ENCODE measurements around the gene NMT1.

Gene NMT1

GRCh38 chr17:45104029-45104428 is 42.9 kb downstream of the NMT1 start:
- no peak for DNase-seq (ENCODE audit: low read depth in 3 of 3, low spot score in 1 of 3)

- no peak for DNase-seq (ENCODE audit: low read depth in 3 of 3, low spot score in 1 of 3)
These were observed 43.4 kb downstream of the NMT1 start for GRCh38 chr17:45104497-45104896.

- no peak for DNase-seq (ENCODE audit: low read depth in 3 of 3, low spot score in 1 of 3)
These were observed 43.9 kb downstream of the NMT1 start for GRCh38 chr17:45104907-45105624.

DNA sequence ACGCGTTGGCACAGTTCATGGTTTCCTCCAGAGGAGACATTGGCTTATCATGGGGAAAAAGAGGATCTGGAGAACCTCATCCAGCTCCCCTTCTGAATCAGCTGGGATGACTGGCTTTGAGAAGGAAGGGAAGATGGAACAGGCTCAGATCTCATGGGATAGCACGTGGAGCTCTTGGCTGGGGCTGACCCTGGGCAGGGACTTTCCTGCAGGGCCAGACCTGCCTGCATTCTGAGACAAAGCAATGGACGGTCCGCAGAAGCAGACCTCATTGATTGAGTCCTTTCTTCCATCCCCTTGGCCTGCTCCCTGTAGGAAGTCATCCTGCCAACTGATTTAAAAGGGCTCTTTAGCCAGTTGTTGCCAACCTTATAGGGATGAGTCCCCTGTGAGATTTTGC is 45.0 kb downstream of the NMT1 start:
- DNase-seq (ENCODE audit: low read depth in 3 of 3, low spot score in 1 of 3) = no peak

DNA sequence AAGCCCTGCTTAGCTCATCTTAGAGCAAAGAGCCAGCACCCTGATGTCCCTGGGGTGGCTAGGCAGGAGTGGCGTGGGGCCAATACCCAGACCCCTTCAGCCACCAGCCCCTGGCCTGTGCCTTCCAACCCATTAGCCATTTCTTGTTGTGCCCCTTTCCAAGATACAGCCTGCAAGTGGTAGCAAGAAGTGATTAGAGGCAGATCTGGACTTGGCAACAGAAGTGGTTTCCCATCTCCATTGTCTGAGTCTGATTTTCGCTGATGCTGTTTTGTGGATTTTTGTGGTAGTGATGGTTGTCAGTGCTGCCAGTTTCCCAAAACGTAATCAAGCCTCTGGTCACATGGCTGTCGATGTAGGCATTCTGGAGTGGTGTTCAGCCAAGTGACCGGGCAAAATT is 45.5 kb downstream of the NMT1 start:
- no peak for DNase-seq (ENCODE audit: low read depth in 3 of 3, low spot score in 1 of 3)

DNA sequence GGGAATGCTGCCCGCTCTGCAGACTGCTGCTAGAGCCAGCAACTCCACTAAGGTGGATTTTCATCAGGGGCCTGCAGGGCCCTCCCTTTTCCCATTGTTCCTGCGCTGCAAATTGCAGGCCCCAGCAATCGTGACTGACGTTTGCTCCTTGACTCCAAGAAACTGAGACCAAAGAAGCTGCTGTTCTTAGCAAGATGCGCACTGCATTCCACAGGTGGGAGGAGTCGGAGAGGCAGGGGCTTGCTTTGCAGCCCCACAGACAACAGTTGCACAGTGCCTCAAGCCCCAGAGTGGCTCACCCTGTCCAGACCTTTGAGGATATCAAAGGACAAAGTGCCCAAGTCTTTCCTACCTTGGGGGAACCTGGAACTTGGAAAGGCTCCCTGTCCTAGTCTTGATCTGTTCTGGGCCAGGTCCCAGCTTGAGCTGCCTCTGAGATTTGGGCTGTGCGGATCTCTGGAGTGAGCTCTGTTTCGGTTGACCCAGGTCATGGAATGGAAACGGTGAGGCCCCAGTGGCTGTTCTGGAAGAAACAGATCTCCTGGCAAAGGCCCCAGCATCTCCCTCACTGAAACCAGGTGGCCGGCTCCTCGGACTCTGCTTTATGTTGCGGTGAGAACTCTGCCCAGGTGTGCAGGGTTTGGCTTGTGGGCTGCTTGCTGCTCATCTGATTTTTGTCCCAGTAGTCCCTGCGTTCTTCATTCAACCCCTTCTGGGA is 46.3 kb downstream of the NMT1 start:
- DNase-seq (ENCODE audit: low read depth in 3 of 3, low spot score in 1 of 3) = no peak

- no peak for DNase-seq (ENCODE audit: low read depth in 3 of 3, low spot score in 1 of 3)
These were observed 46.9 kb downstream of the NMT1 start for GRCh38 chr17:45108051-45108450.

DNA sequence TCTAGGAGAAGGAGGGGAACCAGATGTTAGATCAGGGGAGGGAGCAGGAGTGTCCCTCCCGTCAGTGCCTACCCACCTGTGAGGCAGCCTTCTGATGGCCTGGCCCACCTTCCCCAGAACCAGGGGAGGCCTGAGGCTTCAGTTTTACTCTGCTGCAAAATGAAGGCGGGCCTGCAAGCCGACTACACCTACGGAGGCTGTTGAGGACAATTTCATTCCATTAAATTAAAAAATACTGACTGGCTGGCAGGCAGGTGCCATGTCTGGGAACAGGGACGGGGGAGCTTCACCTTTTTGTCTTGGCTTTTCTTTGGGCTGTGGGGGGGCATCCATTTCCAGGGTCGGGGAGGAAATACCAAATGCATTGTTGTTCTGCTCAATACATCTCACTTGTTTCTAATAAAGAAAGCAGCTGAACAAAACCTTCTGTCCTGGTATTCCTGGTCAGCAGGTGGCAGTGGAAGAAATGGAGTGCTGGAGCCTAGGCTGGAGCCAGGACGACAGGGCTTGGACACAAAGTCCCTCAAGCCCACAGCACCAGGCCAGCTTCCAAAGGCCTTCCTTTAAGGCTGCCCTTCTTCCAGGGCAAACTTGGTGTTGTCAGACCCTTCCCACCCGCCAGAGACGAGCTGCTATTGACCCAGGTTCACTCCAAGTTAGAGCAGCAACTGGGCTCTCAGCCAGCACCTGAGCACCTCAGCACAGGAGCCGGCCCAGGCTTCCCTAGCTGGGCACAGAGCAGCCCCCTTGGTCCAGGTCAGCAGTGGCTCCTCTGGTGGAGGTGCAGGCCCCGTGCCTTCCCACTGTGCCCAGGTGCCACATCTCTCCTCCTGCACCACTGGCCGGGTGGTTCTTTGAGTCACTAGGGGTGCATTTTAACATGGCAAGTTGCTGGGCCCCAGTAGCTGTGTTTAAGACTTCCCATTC is 47.7 kb downstream of the NMT1 start:
- no peak for DNase-seq (ENCODE audit: low read depth in 3 of 3, low spot score in 1 of 3)

- no peak for DNase-seq (ENCODE audit: low read depth in 3 of 3, low spot score in 1 of 3)
These were observed 49.8 kb downstream of the NMT1 start for GRCh38 chr17:45110676-45111611.

DNA sequence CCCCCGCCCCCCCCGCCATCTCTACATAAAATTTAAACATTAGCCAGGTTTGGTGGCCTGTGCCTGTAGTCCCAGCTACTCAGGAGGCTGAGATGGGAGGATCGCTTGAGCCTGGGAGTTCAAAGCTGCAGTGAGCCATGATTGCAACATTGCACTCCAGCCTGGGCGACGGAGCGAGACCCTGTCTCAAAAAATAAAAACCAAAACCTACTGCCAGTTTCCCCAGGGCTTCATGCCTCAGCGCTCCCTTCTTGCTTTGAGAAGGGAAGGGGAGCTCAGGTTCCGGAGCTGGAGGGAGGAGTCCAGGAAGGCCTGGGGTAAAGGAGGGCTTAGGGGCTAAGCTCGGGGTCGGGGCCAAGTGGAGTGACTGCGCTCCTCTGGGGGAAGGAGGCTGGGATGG is 50.7 kb downstream of the NMT1 start:
- no peak for DNase-seq (ENCODE audit: low read depth in 3 of 3, low spot score in 1 of 3)

- DNase-seq (ENCODE audit: low read depth in 3 of 3, low spot score in 1 of 3) = no peak
These were observed 51.7 kb downstream of the NMT1 start for GRCh38 chr17:45112559-45113423.

- DNase-seq (ENCODE audit: low read depth in 3 of 3, low spot score in 1 of 3) = no peak
These were observed 52.3 kb downstream of the NMT1 start for GRCh38 chr17:45113424-45113754.

DNA sequence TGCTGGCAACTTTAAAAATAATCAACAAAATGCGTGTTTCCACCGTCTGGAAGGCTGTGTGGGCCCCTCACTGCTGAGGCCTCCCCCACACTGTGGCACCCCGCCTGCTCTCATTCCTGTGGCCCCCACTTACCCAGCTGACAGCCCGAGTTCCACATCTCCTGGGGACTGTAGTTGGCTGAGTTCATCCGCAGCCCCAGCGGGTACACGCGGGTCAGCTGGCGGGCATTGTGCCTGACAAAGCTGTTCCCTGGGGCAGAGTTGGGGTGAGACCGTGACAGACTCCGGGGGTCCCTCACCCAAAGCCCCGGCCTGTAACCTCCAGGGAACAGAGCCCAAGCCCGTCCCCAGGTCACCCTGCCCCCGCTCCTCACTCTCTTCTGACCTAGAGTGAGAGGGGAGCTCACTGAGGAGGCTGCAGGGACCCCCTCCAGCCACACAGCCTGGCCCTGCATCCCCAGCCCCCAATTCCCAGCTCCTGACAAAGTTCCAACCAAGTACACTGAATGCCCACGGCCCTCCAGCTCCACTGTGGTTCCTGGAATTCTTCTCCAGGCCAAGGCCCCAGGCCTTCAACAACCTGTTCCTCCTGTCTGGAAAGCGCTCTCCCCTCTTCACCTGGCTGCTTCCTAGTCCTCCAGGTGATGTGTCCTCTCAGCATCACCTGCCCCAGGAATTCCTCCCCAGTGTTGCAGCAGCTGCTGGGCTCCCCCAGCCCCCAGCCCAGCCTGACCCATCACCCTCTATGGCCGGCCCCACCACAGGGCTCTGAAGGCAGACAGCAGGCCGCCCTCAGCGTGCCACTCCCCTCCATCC is 53.2 kb downstream of the NMT1 start:
- no peak for DNase-seq (ENCODE audit: low read depth in 3 of 3, low spot score in 1 of 3)

GRCh38 chr17:45115015-45115625 is 54.0 kb downstream of the NMT1 start:
- DNase-seq (ENCODE audit: low read depth in 3 of 3, low spot score in 1 of 3) = no peak

- DNase-seq (ENCODE audit: low read depth in 3 of 3, low spot score in 1 of 3) = no peak
These were observed 54.8 kb downstream of the NMT1 start for GRCh38 chr17:45115871-45116270.

- DNase-seq (ENCODE audit: low read depth in 3 of 3, low spot score in 1 of 3) = no peak
These were observed 55.4 kb downstream of the NMT1 start for GRCh38 chr17:45116434-45117016.

DNA sequence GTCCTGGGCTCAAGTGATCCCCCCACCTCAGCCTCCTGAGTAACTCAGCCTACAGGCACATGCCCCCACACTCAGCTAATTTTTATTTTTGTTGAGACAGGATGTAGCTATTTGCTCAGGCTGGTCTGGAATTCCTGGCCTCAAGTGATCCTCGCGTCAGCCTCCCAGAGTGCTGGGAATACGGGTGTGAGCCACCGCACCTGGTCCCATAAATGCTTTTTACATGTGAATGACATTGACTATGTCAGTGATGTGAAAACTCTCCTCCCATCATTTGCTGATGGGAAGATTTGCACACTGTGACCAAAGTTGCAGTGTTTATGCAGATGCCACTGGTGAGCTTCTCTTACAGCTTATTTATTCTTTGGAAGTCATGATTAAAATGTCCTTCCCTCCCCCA is 56.2 kb downstream of the NMT1 start:
- no peak for DNase-seq (ENCODE audit: low read depth in 3 of 3, low spot score in 1 of 3)

All from stimulated activated CD4-positive, alpha-beta T cell treated with anti-CD3 and anti-CD28 coated beads, TNF-alpha, amount 100 ng/mL, for 1 hour (primary cell).